Activated CD8-positive, alpha-beta memory T cell treated with anti-CD3 and anti-CD28 coated beads for 4 hours (primary cell): Measurements from ENCODE around the gene NCK1.
"Not testable (repeated sequence)": the region's sequence is repeated elsewhere in the genome, so short reads cannot be mapped to it uniquely, and the experiment has no call there.

Source experiments
- DNase-seq, 2 donors: peaks; one replicate each; pipeline ENCODE4 v3.0.0-alpha.2; 2020; ENCODE audit warnings: low read depth in 2 of 2

The NCK1 gene

DNA sequence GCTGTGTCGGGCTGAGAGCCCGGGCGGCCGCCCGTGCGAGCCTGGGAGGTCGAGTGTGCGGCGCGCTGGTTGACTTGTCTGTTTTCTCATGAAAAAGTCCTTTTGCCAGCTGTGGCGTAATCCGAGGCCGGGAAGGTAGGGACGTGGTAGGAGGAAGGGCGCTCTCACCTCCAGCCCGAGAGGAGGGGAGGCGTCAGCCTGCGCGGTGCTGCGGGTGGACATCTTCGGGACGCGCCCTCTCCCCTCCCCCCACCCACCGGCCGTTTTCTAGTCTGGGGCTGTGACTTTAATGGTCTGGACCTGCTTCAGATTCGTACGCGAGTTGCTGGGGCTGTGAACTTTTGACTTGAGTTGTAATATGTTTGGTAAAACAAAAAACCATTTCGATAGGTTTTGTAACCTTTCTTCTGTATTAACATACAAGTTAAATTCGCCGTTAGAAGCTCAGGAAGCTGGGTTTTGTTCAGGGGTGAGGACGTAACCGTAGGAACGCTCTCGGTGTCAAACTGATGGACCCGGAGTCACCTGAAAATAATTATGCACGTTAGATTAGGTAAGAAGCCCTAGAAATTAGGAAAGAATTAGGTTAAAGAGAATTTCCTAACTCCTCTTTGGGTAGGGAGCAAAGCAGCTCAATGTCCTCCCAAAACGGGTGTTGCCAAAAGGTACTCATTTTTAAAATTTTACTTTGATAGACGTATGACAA lies 762 bp downstream of the NCK1 start:
- no peak for DNase-seq

DNA sequence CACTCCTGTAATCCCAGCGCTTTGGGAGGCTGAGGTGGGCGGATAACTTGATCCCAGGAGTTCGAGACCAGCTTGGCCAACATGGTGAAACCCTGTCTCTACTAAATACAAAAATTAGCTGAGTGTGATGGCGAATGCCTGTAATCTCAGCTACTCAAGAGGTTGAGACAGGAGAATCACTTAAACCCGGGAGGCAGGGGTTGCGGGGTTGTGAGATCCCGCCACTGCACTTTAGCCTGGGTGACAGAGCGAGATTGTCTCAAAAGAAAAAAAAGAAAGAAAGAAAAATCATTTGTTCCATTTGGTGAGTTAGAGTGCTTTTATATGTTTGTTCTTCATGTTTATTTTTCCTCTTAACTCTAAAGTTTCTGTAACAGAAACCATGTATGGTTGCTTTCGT lies 7.3 kb downstream of the NCK1 start:
- DNase-seq: no peak

DNA sequence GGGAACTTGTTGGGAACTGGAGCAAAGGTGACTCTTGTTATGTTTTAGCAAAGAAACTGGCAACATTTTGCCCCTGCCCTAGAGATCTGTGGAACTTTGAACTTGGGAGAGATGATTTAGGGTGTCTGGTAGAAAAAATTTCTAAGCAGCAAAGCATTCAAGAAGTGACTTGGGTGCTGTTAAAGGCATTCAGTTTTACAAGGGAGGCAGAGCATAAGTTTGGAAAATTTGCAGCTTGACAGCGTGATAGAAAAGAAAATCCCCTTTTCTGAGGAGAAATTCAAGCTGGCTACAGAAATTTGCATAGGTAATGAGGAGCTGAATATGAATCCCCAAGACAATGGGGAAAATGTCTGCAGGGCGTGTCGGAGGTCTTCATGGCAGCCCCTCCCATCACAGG lies 10.2 kb downstream of the NCK1 start:
- not testable (repeated sequence) for DNase-seq

DNA sequence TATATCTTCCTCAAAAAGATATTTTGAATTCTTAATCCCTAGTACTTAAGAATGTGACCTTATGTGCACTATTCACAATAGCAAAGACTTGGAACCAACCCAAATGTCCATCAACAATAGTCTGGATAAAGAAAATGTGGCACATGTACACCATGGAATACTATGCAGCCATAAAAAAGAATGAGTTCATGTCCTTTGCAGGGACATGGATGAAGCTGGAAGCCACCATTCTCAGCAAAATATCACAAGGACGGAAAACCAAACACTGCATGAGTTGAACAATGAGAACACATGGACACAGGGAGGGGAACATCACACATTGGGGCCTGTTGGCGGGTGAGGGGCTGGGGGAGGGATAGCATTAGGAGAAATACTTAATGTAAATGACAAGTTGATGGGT lies 17.5 kb downstream of the NCK1 start:
- not testable (repeated sequence) for DNase-seq

DNA sequence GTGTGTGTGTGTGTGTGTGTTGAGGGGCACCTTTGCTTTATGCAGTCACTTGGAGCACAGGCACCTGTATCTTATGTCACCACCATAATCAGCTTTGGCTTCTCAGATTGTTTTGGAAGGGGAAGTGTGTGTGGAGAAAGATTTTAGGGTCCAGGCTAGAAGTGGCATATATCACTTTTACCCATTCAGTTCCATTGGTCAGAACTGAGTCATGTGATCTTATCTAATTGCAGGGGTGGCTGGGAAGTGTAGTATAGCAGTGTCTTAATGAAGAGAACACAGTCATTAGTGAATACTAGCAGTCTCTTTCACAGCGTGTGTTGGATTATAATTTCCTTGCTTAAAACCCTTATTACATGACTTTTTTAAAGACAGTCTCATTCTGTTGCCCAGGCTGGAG lies 20.6 kb downstream of the NCK1 start:
- DNase-seq: no peak

DNA sequence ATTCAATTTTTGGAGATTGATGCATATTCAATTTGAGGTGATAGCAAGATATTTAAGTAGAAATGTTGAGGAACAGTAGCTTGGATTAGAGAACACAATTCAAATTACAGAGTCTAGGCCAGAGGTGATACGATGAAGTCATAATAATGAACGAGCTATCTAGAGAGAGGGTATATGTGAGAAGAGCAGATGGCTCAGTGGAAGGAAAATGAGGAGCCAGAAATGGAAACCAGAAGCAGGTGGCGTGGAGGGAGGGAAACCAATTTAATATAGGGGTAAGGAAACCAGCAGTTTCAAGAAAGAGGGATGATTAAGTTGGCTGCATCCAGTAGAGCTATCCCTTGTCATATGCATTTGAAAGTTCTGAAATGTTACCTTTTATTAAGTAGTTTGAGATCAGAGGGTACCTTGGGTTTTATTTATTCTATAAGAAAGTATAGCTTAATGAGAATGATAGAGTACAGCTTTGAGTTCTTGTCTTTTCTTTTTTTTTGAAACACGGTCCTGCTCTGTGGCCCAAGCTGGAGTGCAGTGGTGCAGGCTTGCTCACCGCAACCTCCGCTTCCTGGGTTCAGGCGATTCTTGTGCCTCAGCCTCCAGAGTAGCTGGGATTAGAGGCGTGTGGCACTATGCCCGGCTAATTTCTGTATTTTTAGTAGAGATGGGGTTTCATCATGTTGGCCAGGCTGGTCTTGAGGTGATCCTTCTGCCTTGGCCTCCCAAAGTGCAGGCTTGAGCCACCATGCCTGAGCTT lies 22.1 kb downstream of the NCK1 start:
- no peak for DNase-seq

DNA sequence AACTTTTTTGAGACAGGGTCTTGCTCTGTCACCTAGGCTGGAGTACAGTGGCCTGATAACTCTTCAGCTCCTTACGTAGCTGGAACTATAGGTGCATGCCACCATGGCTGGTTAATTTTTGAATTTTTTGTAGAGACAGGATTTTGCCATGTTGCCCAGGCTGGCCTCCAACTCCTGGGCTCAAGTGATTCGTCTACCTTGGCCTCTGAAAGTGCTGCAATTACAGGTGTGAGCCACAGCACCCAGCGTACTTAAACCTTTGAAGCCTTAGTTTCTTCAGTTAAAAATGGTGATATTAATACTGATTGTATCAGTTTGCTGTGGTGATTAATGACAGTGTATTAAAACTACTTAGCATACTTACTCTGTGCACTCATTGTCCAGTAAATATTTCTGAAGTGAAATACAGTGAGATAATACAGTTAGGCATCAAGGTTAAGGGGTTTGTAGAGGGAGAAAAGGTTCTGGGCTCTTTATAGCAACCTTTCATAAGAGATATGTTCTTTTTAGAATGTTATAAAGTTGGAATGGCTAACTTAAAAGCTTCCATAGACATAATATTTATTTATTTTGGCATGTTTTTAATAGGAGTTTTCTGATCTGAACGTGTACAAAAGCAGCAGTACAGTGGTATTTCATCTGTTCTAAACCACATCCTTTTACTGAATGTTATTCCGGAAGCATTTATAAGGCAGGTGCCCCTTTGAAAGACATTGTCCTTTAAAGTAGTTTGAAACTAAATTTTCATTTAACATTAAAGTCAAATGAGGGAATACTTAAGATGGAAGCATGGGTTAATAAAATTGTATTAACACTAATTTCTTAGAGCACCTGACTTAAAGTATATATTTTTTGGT lies 23.6 kb downstream of the NCK1 start:
- no peak for DNase-seq

DNA sequence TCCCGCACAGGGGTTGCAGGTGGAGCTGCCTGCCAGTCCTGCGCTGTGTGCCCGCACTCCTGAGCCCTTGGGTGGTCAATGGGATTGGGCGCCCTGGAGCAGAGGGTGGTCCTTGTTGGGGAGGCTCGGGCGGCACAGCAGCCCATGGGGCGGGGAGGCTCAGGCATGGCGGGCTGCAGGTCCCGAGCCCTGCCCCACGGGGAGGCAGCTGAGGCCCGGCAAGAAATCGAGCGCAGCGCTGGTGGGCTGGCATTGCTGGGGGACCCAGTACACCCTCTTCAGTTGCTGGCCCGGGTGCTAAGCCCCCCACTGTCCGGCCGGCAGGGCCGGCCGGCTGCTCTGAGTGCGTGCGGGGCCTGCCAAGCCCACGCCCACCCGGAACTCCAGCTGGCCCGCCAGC lies 27.9 kb downstream of the NCK1 start:
- no peak for DNase-seq

DNA sequence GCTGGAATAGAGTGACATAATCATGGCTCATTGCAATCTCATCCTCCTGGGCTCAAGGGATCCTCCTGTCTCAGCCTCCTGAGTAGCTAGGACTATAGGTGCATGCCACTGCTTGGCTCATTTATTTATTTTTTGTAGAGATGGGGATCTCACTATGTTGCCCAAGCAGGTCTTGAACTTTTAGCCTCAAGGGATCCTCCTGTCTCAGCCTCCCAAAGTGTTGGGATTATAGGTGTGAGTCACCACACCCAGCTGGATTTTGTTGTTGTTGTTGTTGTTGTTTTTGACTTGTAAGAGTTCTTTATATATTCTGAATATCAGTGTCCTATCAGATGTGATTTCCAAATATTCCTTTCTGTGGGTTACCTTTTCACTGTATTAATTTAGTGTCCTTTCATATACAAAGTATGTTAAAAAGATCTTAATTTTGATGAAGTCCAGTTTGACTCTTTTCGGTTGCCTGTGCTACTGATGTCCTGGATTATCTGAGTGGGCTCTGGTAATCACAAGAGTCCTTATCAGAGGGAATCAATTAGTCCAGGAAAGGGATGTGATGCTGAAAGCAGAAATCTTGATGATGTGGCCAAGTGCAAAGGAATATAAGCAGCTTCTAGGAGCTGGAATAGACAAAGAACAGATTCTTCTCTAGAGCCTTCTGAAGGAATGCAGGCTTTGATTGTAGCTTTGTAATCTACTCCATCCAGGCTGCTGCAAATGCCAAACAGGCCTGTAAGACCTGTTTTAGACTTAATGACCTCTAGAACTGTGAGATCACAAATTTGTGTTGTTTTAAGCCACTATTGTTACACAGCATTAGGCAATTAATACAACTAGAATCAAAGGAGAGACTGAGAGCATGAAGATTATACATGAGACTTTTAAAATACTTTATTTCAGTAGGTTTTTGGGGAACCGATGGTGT lies 30.2 kb downstream of the NCK1 start:
- no peak for DNase-seq

DNA sequence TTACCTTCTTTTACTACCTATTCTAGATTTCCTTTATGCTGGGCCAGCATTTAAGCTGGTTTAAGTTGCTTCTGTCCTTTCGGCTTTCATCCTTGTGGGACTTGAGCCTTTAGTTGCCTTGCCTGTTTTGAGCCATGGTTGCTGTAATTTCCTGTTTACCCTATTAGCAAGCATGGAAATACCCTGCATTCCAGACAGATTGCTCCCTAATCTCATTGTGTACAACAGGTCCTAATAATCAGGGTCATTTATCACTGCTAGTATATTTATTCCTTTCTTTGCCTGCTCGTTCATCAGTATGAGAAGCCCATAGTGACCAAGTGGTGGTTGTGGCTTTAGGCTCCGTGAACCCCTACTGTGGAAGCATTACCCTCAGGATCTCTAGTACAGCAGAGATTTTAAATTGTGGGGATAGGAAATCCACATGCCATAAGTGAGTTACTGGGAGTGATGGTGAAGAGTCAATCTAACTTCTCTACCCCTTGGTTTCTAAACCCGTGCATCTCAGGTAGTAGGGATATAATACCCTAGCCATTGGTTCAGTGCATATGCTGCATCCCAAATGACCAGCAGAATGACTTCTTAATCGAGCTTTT lies 31.9 kb downstream of the NCK1 start:
- no peak for DNase-seq

DNA sequence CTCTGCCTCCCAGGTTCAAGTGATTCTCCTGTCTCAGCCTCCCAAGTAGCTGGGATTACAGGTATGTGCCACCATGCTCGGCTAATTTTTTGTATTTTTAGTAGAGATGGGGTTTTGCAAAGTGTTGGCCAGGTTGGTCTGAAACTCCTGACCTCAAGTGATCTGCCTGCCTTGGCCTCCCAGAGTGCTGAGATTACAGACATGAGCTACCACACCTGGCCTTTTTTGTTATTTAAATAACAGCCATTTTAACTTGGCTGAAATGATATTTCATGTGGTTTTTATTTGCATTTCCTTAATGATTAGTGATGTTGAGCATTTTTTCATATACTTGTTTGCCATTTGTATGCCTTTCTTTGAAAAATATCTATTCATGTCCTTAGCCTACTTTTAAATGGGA lies 35.2 kb downstream of the NCK1 start:
- DNase-seq: not testable (repeated sequence)

DNA sequence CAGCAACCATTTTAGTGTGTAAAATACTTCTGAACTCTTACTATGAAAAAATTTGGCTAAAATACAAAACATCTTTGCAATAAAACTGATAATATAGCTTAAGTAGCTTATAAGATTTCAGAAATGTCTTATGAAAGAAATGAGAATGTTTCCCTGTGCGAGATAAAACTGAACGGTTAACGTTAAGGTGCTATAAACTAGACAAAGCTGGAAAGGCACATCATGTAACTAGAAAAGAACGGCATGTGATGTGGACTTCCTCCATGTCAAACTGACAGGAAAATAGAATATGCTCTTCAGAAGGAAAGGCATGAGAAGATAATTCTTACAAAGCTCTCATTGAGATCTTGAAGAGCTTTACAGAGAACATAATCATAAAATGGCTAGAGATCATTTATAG lies 36.5 kb downstream of the NCK1 start:
- DNase-seq: no peak

DNA sequence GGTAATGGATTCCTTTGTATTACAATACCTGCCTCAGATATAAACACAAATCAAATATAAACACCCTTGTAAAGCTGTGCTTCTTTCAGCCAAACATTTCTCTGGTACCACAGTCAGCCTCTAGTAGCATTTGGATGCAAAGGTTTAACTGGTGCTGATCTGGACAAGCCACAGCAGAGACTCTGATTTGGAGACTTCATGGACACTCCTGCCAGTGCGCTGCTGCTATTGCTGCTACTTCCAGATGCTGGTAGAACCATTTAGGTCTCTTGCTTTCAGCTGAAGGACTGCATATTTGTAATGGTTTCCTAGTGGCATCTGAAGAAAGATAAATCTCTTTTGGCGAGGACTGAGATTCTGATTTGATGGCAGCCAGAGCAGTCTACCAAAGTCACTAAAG lies 36.9 kb downstream of the NCK1 start:
- DNase-seq: no peak

DNA sequence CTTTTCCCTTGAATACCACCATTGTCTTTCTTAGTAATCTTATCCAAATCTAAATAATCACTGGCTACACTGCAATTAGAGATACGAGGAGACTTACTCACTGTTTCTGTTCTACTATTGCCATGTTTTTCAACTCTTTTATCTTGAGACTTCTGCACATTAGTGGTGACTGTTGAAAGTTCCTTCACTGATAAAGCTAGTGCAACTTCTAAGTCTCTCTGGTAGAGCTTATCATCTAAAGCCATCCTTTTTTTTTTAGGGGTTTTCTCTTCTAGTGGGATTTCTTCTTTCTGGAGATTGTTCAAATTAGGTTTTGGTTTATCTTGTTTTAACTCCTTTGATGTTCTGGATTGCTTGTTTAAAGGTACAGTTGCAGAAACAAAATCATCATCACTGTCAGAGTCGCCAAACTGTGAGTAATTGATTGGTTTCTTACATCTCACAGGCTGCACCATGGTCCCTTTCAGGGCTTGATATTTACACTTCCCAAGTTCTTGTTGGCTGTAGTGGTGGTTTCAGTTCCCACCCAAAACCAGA lies 37.7 kb downstream of the NCK1 start:
- DNase-seq: no peak

DNA sequence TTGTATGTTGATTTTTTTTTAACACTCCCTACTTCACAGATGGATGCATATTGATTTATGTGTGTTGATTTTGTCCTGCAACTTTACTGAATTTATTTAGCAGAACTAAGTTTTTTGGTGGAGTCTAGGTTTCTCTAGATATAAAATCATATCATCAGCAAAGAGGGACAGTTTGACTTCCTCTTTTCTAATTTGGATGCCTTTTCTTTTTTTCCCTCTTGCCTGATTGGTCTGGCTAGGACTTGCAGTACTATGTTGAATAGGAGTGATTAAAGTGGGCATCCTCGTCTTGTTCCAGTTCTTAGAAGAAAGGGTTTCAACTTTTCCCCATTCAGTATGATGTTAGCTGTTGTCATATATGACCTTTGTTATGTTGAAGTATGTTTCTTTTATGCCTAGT lies 38.7 kb downstream of the NCK1 start:
- DNase-seq: not testable (repeated sequence)

DNA sequence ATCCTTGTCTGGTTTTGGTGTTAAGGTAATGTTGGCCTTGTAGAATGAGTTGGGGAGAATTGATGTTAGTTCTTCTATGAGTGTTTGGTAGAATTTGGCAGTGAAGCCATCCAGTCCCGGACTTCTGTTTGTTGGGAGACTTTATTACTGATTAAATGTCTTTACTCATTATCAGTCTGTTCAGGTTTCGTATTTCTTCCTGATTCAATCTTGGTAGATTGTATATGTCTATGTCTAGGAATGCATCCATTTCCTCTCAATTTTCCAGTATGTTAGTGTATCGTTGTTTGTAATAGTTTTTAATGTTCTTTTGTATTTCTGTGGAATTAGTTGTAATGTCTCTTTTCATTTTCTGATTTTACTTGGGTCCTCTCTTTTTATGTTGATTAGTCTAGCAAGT lies 39.4 kb downstream of the NCK1 start:
- DNase-seq: no peak

DNA sequence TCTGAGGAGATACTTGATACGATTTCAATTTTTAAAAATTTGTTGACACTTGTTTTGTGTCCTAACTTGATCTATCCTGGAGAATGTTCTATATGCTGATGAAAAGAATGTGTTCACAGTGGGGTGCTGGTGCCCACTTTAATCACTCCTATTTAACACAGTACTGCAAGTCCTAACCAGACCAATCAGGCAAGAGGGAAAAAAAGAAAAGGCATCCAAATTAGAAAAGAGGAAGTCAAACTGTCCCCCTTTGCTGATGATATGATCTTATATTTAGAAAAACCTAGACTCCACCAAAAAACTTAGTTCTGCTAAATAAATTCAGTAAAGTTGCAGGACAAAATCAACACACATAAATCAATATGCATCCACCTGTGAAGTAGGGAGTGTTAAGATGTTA lies 40.5 kb downstream of the NCK1 start:
- DNase-seq: not testable (repeated sequence)

DNA sequence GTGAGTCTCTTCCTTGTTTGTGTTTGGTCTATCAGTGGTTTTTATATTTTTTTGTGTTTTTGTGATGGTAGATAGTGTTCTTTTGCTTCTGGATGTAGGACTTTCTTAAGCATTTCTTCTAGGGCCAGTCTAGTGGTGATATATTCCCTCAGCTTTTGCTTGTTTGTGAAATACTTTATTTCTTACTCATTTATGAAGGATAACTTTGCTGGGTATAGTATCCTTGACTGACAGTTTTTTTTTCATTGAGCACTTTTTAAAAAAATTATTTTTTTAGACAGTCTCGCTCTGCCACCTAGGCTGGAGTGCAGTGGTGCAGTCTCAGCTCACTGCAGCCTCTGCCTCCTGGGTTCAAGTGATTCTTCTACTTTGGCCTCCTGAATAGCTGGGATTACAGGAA lies 41.9 kb downstream of the NCK1 start:
- no peak for DNase-seq

DNA sequence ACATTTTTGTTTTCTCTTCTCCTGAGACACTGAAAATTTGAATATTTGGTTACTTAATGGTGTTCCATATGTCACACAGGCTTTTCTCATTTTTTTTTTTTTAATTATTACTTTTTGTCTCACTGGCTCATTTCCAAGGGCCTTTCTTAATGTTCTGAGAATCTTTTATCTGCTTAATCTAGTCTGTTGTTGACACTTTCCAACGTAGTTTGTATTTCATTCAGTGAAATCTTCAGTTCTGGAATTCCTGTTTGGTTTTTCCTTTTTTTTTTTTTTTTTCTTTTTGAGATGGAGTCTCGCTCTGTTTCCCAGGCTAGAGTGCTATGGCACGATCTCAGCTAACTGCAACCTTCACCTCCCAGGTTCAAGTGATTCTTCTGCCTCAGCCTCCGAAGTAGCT lies 42.7 kb downstream of the NCK1 start:
- DNase-seq: no peak

DNA sequence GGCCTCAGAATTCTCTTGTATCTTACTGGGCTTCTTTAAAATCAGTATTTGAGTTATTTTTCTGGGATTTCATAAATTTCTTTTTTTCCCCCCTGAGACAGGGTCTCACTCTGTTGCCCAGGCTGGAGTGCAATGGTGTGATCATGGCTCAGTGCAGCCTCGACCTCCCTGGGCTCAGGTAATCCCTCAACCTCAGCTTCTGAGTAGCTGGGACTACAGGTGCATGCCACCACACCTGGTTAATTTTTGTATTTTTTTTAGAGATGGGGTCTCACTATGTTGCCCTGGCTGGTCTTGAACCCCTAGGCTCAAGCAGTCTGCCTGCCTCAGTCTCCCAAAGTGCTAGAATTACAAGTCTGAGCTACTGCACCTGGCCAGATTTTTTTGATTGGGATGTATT lies 43.5 kb downstream of the NCK1 start:
- no peak for DNase-seq

DNA sequence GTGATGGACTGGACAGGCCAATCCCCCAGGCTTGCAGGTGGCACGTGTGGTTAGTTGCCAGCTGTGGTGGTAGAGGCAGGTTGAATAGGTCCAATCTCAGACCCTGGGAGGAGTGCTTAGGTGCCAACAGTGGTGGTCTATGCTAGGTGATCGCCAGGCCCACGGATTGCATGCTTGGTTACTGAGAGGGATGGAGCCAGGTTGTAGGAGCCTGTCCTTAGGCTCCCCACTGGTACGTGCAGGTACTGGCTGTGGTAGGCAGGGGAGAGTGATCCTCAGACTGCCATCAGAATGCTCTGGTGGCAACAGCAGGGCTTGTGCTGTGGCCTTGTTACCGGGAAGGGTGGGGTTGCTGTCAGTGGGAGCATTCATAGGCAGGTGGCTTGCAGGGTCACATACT lies 44.7 kb downstream of the NCK1 start:
- DNase-seq: no peak
